ENCODE measurements around the gene TNFAIP2.

- no peak for TF ChIP-seq CTCF (IDR thresholded peaks at IDR 0.05)
- no peak for TF ChIP-seq POLR2A (IDR thresholded peaks at IDR 0.05)
These were observed 28.7 kb upstream of the TNFAIP2 start, which contains the start of gene EXOC3L4 for GRCh38 chr14:103094406-103095209.
